K562 (cell line): ENCODE measurements around the gene ABCA4. TPM values are rescaled to one million over a fixed set of nuclear protein-coding genes. Genes with fewer than 3 reads are reported as not detected.

ENCODE experiments used
- FOXP4 ChIP-seq: sonication (generic); formaldehyde crosslinking; IDR thresholded peaks from 2 replicates; pipeline ENCODE4 v1.8.0; 2022; ENCODE audit warnings: mild to moderate bottlenecking, missing genetic modification reagents, borderline replicate concordance
- PCBP1 ChIP-seq: fragments of 200-400 bp; formaldehyde crosslinking; IDR thresholded peaks from 2 replicates; pipeline ENCODE4 v1.6.1; 2018; ENCODE audit warnings: mild to moderate bottlenecking, low read depth, low read length; ENCODE audit not compliant: poor library complexity, severe bottlenecking
- STAT5A ChIP-seq: IDR thresholded peaks from 2 replicates; pipeline ENCODE4 v1.6.1; 2012; ENCODE audit warnings: low read length, inconsistent platforms, borderline replicate concordance
- TFE3 ChIP-seq: fragments of 450-650 bp; formaldehyde crosslinking; IDR thresholded peaks from 2 replicates; pipeline ENCODE4 v1.4.0; 2020; ENCODE audit warnings: mild to moderate bottlenecking, mixed read lengths
- UBTF ChIP-seq, 2 experiments: IDR thresholded peaks; 2 replicates each; pipeline ENCODE4 v1.6.1; 2012; ENCODE audit warnings: improper control_type of control experiment in 2 of 2, low read depth in 2 of 2, low read length in 2 of 2, borderline replicate concordance in 1 of 2
- ZNF398 ChIP-seq: fragments of 250-450 bp; sonication (Bioruptor Pico); IDR thresholded peaks from 2 replicates; pipeline ENCODE4 v1.8.0; 2021; ENCODE audit warnings: moderate library complexity, mild to moderate bottlenecking, inconsistent platforms
- polyA plus RNA-seq, 8 experiments: library from polyadenylated mRNA; depleted of rRNA in 4 of 8; stranded (reverse) in 5 of 8; unstranded in 3 of 8; fragments of >200 nt; fragmentation: Nextera tagmentation in 2 of 8; fragmentation: Illumina TruSeq in 1 of 8; extraction: Ambion mirVana in 2 of 8; extraction: Trizol in 1 of 8; gene quantifications; 2 replicates each; pipeline versions ENCODE4 v1.2.1 to v1.2.3, GENCODE V29; 2011 to 2014; ENCODE audit warnings: inconsistent platforms in 1 of 8, missing spikeins in 1 of 8
- total RNA-seq, 7 experiments: library from RNA; depleted of rRNA in 6 of 7; stranded (reverse); fragments of >200 nt in 6 of 7; fragmentation: Illumina TruSeq in 2 of 7; extraction: Trizol in 2 of 7; gene quantifications; 2 replicates each; pipeline versions ENCODE4 v1.2.1 to v1.2.3, GENCODE V29; 2011 to 2021; ENCODE audit warnings: low replicate concordance in 1 of 7

ABCA4 gene
- total and polyA plus RNA-seq, 9 of the 15 experiments (the other 6 are each of a cell fraction or from before 2014, with no cell fraction given), result 0.01 to 0.04 TPM; not detected in 7

GRCh38 chr1:94032637-94033036 lies 88.3 kb downstream of the ABCA4 start (continued):
- no peak for TF ChIP-seq TFE3
- TF ChIP-seq ZNF398 (CRISPR knock-in tag), result no peak
- TF ChIP-seq STAT5A, result no peak
- no peak for TF ChIP-seq UBTF (IDR thresholded peaks at IDR 0.05; ENCODE audit: borderline replicate concordance in 1 of 2, low read depth in 2 of 2, low read length in 2 of 2)
- TF ChIP-seq PCBP1, result no peak
- no peak for TF ChIP-seq FOXP4 (CRISPR knock-in tag)
